ENCODE measurements around the gene RARRES2. TPM values are rescaled to one million over a fixed set of nuclear protein-coding genes. Genes with fewer than 3 reads are reported as not detected.
A peak's percentile ranks its signal among the peaks of the same experiment; 100 is the strongest.
"Not testable (repeated sequence)": the region's sequence is repeated elsewhere in the genome, so short reads cannot be mapped to it uniquely, and the experiment has no call there.

The RARRES2 gene
- polyA plus RNA-seq (2013, experiment 1 of 2; ENCODE audit: insufficient read length), result 10.2 TPM
- 10.1 TPM for polyA plus RNA-seq (2013, experiment 2 of 2; ENCODE audit: insufficient read length)

DNA sequence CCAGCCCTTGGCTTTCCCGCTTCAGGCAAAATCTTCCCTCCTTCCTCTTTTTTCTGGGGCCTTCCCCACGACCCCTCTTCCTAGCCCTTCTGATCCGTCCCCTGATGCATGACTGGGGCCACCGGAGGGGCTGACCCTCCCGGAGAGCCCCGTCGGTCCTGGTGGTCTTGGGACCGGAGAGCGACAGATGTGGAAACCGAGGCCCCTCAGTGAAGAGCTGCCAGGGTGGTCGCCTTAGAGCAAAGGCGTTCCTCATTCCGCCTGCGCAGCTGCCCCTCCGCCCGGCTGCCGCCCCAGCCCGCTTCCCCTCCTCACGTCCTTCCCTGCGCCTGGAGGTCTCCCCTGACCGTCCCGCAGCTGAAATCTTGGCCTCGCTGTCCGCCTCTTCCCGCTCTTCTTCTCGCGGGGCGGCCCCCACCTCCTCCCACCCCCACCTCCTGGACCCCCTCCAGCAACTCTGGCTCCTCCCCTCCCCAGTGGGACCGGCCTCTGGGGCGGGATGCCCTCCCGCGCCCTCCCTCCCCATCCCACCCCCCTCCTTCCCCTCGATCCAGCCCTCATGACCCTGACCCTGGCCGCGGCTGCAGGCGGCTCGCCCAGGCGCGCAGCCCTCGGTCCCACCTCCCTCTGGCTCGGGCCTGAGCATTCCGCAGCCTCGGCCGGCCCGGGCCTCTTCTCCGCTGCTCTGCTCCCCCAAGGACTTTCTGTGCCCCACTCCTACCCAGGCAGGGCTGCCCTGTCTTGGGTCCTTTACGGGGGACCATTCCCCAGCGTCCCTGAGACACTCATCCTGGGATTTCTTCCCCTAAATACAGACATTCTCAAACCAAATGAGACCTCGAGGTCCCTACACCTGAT lies at the start of gene RARRES2:
Gene RARRES2 (minus strand): TSS at position 367 of the 858 bp plus-strand sequence. CDS start 1,020 bp downstream, outside the sequence.
- DNase-seq, result no peak

GRCh38 chr7:150390205-150390604 lies 48.8 kb upstream of the RARRES2 start:
- peak; percentile 33 for DNase-seq

- DNase-seq, result no peak
Observed at GRCh38 chr7:150389532-150389816, 48.0 kb upstream of the RARRES2 start.

DNA sequence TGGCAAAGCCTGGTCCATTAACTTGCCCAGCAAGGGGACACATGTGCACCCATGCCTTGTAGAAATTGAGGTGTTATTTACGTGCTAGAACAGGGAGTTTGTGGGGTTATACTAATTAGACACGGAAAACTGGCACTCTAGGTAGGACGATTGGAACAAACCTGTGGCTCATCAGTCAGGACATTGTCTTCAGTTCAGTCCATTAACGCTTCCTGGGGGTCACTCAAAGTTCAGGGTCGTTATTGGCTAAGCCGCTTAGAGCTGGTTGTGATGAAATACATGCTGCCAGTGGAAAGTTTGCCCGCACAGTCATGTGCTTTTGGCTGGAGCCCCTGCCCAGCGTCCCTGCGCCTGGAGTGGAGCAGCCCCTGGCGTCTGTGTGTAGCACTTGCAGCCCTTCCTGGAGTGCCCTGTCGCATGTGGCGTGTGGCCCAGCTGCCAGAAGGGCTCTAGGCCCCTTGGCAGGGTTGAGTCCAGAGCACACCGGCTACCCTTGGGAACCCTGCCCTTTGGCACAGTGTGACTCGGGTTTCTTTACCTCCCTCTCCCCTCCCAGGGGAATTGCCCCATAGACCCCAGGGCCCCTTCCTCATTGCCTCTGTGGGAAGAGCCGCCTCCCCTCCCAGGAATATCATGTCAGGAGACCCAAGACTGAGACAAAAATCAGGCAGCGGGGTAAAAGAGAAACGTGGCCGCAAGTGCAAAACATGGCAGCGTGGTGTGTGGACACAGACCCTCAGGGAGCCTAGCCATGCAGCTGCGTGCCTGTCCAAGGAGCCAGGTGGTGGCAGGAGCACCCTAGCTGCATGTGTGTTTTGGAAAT lies 47.5 kb upstream of the RARRES2 start:
- DNase-seq, result no peak

DNA sequence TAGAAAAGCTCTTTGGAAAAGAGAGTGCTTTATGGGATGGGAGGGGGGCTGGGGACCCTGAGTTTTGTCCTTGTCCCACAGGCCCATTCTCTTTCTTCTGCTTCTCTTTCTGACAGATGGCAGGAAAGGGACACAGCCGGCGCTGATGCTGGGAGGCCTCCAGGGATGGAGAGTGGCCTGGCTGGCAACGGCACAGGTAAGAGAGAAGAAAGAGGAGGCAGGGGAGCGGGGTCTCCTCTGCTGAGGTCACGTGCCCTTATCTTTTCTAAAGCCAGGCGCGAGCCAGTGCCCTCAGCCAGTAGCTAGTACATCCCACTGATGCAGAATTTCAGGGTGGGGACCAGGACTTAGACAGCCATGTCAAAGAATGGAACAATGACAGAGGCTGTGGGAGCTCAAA lies 46.9 kb upstream of the RARRES2 start:
- DNase-seq, result no peak

- DNase-seq, result not testable (repeated sequence)
Observed at GRCh38 chr7:150385884-150386283, 44.5 kb upstream of the RARRES2 start.

DNA sequence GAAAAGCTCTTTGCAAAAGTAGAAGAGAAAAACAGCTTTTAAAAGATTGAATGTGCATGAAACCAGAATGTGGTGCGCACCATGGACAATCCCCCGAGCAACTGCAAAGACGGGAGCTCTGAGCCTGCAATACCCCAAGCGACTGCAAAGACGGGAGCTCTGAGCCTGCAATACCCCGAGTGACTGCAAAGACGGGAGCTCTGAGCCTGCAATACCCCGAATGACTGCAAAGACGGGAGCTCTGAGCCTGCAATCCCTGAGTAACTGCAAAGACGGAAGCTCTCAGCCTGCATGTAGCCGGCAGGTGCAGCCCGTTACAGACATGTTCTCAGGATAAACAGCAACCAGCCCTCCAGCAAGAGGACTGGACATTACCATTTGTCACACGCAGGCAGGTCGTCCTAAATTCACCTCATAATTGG lies 43.9 kb upstream of the RARRES2 start:
- no peak for DNase-seq

DNA sequence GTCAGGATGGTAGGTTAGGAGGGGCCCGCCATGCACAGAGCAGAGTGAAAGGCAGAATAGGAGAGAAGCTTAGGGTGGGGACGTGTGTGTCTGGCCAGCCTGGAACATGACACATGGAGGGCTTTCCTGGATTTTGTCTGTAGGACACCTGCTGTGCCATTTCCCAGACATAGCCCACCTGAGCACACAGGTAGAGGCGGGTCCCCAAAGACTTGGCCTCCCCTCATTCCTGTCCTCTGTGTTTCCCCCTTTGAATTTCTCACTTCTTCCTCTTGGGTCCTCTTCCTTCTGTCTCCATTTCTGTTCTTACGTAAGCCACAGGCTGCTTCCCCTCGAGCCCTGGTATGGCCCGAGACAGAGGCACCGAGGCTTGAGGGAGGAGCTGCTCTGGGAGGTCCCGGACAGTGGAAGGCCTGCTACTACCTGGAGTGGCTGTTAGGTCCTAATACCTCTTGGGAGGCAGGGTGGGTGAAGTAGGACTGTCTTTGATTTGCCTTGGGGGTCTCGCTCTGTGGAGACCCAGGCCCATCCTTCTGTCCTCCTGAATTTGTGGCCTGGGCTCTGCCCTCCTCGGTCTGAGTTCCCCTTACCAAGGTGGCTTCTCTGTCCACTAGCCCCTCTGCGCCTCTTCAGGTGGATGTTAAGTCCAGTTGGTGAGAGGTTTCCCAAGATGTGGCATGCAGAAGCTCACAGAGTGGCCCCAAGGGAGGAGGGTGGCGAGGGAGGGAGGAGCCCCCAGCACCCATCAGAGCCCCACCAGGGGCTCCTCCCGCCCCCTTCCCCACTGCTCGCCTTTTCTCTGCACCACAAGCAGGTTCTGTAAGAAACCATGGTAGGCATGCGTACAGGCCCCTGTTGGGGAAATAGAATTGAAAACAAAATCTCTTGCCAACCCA lies 43.2 kb upstream of the RARRES2 start:
- no peak for DNase-seq

DNA sequence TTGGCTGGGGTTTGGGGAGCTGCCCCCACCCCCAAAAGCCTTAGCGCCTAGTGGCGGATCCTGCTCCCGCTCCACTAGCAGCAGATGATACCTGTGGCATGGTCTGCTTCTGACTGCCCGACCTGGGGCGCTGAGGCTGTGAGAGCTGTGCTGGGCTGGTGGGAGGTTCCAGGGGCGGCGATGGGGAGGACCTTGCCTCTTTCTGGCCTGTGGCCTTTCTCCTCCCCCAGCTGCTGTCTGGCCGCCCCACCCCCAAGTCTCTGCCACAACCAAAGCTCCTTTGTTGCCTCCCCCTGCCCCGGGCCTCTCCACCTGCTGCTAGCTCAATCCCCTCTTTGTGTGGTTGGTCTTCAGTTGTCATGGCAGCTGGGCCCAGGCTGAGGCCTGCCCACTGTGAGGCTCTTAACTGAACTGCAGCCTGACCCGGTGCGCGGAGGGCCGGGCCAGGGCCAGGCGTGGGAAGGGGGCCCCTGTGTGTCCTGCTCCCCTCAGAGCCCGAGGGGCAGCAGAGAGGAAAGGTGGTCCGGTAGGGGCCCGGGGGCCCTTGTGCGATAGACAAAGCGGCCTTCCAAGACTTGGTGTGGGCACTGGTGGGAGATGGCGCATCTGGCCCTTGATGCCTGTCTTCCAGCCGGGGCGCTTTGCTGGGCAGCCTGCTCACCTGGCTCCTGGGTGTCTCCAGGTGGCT lies 42.4 kb upstream of the RARRES2 start:
- no peak for DNase-seq

GRCh38 chr7:150382844-150383225 lies 41.4 kb upstream of the RARRES2 start:
- no peak for DNase-seq

DNA sequence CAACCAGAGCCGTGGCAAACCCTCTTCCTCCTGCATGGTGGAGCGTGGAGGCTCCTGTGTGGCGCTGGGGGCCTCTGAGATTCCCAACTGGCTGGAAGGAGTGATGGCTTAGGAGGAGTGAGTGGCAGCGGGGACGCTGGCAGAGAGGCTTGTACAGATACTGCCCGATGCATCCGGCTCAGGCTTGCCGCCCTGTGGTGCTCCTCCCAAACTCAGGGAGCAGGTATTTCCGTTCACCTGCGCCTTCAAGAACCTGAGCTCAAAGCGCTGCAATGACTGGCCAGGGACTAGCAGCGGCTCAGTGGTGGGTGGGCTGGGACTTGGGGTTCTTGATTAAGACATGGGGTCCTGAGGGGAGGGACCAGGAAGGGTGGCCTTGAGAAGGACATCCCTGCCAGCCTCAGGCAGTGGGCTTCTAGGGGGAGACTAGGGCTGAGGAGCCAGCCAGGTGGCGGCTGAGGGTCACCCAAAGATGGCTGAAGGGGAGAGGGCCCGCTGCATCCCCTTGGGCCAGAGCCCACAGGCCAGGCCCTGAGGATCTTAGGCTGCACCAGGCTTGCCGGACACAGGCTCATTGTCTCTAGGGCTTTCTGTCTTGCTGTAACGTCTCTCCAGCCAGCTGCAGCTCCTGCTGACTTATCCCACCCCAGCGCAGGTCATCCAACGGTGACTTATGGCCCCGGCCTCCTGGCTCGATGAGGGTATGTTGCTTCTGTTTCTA lies 40.9 kb upstream of the RARRES2 start:
- no peak for DNase-seq

DNA sequence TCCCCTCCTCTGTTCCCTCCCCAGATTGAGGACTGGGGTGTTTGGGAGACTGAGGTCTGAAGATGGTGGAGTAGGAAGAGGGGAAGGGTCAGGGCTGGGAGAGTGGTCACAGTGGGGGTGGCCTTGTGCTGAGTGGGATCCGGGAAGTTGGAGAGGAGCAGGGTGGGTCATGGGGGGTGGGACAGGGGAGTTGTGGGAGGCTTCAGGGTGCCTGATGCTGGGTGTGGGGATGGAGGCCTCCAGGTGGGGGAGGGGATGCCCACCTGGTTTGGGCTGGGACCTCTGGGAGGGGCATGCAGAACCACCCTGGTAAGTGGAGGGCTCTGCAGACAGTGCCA lies 40.3 kb upstream of the RARRES2 start:
- no peak for DNase-seq

DNA sequence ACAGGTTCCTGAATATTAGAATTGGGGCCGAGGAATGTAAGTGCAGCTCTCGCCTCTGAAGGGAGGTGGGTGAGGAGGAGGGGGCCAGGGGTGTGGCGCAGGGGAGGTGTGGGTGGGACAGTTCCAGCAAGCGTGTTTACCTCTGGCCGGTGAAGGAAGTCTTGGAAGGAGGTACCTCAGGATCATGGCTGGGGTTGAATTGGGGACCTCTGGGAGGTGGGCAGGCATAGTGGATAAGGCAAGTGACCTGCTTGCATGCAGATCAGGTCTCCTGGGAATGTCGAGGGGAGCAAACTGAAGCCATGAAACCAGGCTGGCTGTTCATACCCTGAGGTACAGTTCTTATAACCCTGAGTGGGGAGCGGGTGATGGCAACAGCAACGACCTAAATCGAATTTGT lies 39.7 kb upstream of the RARRES2 start:
- no peak for DNase-seq

GRCh38 chr7:150380463-150380862 lies 39.0 kb upstream of the RARRES2 start:
- DNase-seq, result no peak

DNA sequence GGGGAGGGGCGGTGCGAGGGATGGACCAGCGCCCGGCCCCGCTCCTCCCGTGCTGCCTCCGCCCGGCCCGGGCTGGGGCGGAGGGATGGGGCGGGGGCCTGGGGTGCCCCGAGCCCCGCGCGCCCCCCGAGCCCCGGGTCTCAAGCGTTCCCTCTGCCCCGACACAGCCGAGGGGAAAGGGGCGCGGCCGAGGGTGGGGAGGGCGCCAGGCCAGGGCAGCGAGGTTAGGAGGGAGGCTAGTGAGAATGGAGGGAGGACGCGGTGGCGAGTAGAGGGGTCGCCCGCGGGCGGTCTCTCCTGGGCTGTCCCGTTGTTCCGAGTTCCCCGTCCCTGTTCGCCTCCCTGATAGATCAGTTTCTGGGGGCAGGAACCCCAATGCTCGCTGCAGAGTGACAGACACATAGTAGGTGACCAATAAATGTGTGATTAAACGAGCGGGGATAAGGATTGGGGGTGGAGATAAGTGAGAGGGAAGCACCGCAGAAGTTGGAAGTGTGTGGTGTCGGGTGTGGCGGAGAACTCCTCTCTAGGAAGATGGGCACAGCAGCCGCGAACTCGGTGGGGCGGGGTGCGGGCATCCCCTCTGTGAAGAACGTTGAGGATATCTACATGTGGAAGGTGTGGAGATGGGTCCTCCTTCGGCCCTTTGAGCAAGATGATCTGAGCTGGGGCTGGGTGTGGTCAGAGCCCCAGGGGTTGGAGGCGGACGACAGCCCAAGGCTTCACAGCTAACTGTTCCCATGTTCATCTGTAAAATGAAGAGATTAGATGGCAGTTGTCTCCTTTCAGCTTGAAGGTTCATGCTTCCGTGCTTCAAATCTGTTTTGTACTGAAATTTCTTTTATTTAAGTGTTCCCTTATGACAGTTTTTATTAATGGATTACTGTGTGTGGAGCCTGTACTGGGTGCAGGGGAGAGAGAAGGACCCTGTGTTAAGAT lies 38.3 kb upstream of the RARRES2 start:
- no peak for DNase-seq

DNA sequence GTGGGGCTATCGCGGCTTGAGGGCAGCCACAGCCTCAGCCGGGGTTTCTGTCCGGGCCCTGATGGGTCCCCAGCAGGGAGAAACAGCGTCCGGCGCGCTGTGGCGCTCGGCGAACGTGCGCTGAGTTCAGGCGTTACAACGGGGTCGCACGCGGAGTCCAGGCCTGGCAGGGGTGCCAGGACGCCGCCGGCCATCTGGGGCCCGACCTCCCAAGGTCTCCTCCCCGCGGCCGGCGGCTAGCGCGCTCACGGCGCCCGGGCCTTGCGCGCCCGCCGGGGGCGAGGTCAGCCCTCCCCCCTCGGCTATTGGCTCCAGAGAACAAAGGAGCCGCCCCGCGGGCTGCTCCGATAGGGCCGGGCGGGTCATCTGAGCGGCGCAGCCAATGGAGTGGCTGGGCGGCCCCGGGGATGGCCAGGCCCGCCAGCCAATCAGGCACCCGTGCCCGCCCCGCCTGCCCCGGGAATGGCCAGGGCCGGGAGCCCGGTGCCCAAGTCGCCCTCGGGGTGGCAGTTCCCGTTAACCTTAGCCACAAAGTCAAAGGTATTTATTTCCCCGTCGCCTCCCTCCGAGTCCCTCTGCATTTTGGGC lies 37.5 kb upstream of the RARRES2 start, which contains the start of gene ZNF775:
Gene ZNF775 (plus strand): TSS at position 478 of the 588 bp plus-strand sequence. CDS start 9,141 bp downstream, outside the sequence.
- peak; percentile 95 for DNase-seq

DNA sequence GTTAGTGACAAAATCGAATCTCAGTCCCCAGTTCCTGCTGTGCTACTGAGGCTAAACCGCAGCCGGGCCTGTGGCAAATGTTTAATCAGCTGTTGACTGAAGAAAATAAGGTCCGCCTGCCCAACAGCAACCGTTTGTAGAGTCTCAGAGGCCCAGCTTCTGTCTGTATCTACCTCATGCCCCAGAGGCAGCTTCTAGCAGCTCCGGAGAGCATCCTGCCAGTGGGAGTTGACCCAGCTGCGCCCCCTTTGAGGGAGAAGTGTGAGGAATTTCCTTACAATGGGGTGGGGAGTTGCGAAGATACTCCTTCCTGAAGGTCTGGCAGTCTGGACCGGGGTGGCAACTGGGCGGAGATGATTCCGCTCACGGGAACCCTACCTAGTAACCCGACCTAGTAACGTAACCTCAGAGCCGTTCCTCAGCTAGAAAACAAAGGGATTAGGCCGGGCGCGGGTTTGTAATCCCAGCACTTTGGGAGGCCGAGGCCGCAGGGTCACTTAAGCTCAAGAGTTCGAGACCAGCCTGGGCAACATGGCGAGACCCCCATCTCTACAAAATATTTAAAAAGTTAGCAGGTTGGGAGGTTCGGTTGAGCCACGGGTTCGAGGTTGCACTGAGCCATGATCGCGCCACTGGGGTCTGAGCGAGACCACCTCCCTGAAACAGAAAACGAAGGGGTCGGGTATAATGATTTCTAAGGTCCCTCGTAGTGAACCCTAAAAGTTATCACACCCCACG lies 36.9 kb upstream of the RARRES2 start:
- peak; percentile 71 for DNase-seq

DNA sequence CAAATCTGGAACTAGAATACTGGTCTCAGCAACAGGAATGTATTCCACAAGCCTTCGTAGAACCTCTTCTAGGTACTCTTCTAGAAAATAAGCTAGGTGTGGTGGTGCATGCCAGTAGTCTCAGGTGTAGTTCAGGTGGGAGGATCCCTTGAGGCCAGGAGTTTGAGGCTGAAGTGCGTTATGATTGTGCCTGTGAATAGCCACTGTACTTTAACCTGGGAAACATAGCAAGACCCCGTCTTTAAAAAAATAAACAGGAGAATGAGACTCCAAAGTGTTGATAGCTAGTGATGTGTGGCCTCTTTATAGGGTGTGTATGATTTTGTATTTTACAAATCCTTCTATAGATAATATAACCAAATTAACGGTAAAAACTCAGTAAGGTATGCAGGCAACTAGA lies 36.2 kb upstream of the RARRES2 start:
- DNase-seq, result no peak

GRCh38 chr7:150377196-150377595 lies 35.8 kb upstream of the RARRES2 start:
- no peak for DNase-seq

Data from fibroblast of skin of abdomen (primary cell).